Right lobe of liver (tissue), 4 donors: ENCODE data around the gene CHN2.

Experiments
- POLR2A ChIP-seq: fragments of 450-650 bp; IDR thresholded peaks from one replicate; pipeline ENCODE4 v1.6.1; 2017; ENCODE audit warnings: antibody characterized with exemption, mild to moderate bottlenecking
- TF ChIP-seq, protein P1 (sequence below), 4 donors: fragments of 200-600 bp in 3 of 4; fragments of 450-650 bp in 1 of 4; IDR thresholded peaks; one replicate each; pipeline versions ENCODE4 v1.5.1 to v1.8.0; 2016 to 2022; ENCODE audit warnings: antibody characterized with exemption in 4 of 4, mild to moderate bottlenecking in 2 of 4
- donor health status: DM: no; HTN: no; CAD: no.
- donor health status: DM: no; HTN: no; CAD: no.
- donor health status: DM: no; HTN: yes; CAD: no.

DNA sequence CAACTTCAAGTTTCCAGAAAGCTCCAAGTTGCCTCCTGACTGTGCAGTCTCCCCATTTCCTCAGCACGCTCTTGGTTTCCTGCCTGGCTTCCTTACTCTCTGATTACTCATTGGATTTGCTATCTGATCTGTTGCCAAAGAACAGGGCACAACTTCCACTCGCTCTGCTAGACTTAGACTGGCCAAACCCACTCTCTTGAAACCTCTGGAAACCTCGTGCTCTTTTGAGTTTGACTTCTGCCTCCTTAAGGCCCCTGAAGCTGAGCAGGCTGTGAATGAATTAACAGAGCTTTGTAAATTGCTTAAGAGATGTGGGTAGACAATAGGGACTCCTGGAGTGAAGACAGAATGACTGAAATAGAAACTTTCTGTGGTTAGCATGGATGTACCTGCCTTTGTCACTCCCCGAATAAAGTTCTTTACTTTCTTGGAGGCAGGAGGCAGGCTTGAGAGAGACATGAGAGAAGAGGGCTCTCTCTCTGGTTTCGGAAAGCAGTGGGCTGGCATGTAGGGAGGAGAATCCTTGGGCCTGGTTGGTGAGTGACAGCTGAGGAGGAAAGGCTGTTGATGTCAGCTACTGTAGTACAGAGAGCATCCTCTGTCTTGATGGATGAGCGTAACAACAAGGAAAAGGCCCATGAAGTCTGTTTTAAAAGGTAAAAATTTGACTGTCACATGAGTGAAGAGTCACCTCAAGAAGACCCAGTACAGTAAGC, 70.8 kb downstream of the CHN2 start:
- TF ChIP-seq, protein P1, sequence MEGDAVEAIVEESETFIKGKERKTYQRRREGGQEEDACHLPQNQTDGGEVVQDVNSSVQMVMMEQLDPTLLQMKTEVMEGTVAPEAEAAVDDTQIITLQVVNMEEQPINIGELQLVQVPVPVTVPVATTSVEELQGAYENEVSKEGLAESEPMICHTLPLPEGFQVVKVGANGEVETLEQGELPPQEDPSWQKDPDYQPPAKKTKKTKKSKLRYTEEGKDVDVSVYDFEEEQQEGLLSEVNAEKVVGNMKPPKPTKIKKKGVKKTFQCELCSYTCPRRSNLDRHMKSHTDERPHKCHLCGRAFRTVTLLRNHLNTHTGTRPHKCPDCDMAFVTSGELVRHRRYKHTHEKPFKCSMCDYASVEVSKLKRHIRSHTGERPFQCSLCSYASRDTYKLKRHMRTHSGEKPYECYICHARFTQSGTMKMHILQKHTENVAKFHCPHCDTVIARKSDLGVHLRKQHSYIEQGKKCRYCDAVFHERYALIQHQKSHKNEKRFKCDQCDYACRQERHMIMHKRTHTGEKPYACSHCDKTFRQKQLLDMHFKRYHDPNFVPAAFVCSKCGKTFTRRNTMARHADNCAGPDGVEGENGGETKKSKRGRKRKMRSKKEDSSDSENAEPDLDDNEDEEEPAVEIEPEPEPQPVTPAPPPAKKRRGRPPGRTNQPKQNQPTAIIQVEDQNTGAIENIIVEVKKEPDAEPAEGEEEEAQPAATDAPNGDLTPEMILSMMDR (IDR thresholded peaks at IDR 0.05), result no peak
- no peak for TF ChIP-seq POLR2A
